Smooth muscle cell (in vitro differentiated cells): ENCODE data around the gene UGT1A8. TPM values are rescaled to one million over a fixed set of nuclear protein-coding genes. Genes with fewer than 3 reads are reported as not detected.

ENCODE experiments used
- DNase-seq: peaks from one replicate; lab custom pipeline; 2025; ENCODE audit not compliant: unreplicated experiment; lab: John Stamatoyannopoulos, UW
- H2AFZ ChIP-seq: fragments of 200-600 bp; sonication (generic); 2 replicates; pipeline ENCODE4 v1.6.0; 2016; ENCODE audit warnings: antibody characterized with exemption, low read depth, mild to moderate bottlenecking
- H3F3A ChIP-seq: fragments of 200-600 bp; sonication (generic); 2 replicates; pipeline ENCODE4 v1.6.0; 2017; ENCODE audit warnings: antibody characterized with exemption, low read depth
- H3K27ac ChIP-seq: fragments of 200-600 bp; sonication (generic); 2 replicates; pipeline ENCODE4 v1.5.1; 2016; ENCODE audit warnings: low read depth, mild to moderate bottlenecking
- H3K27me3 ChIP-seq: fragments of 200-600 bp; sonication (generic); 2 replicates; pipeline ENCODE4 v1.6.1; 2016; ENCODE audit warnings: low read depth, mild to moderate bottlenecking
- H3K36me3 ChIP-seq: fragments of 200-600 bp; sonication (generic); 2 replicates; pipeline ENCODE4 v1.5.1; 2016; ENCODE audit warnings: low read depth
- H3K4me1 ChIP-seq: fragments of 200-600 bp; sonication (generic); 2 replicates; pipeline ENCODE4 v1.5.1; 2016; ENCODE audit warnings: low read depth
- H3K4me2 ChIP-seq: fragments of 200-600 bp; sonication (generic); 2 replicates; pipeline ENCODE4 v1.6.0; 2016; ENCODE audit warnings: mild to moderate bottlenecking
- H3K4me3 ChIP-seq: fragments of 200-600 bp; sonication (generic); 2 replicates; pipeline ENCODE4 v1.5.1; 2016; ENCODE audit warnings: mild to moderate bottlenecking
- H3K79me2 ChIP-seq: fragments of 200-600 bp; sonication (generic); 2 replicates; pipeline ENCODE4 v1.6.0; 2016; ENCODE audit warnings: low read depth, mild to moderate bottlenecking
- H3K9ac ChIP-seq: fragments of 200-600 bp; sonication (generic); 2 replicates; pipeline ENCODE4 v1.6.0; 2016; ENCODE audit warnings: low read depth
- H3K9me3 ChIP-seq: fragments of 200-600 bp; sonication (generic); replicated peaks from 2 replicates; pipeline ENCODE4 v1.5.1; 2016; ENCODE audit warnings: low read depth
- H4K20me1 ChIP-seq: fragments of 200-600 bp; sonication (generic); 2 replicates; pipeline ENCODE4 v1.6.0; 2016; ENCODE audit warnings: low read depth
- CTCF ChIP-seq: fragments of 200-600 bp; sonication (generic); IDR thresholded peaks from 2 replicates; pipeline ENCODE4 v1.5.1; 2017; ENCODE audit warnings: borderline replicate concordance, mild to moderate bottlenecking, antibody characterized with exemption; ENCODE audit not compliant: insufficient read depth, poor library complexity, severe bottlenecking
- WGBS: methylation state at CpG from one replicate; pipeline ENCODE4 v1.1.7; 2016; ENCODE audit warnings: low lambda C conversion rate; 5-methylcytosine and 5-hydroxymethylcytosine counted together
- polyA plus RNA-seq: library from polyadenylated mRNA; unstranded; fragments of >200 nt; fragmentation: Nextera tagmentation; extraction: Ambion mirVana; gene quantifications from 2 replicates; pipeline ENCODE4 v1.2.1, GENCODE V29; 2016
- total RNA-seq: library from RNA; depleted of rRNA; stranded (reverse); fragments of >200 nt; gene quantifications from 2 replicates; pipeline ENCODE4 v1.2.3, GENCODE V29; 2014

The UGT1A8 gene
- total and polyA plus RNA-seq, 2 experiments from 2014 or later: not detected

- no peak overlapping the region for H3K4me2 ChIP-seq
- 97% methylated on average over 1 of the region's 1 CpG for WGBS
- no peak for DNase-seq
- H3K4me1 ChIP-seq: no peaks in the 10 kb centered on the region
- H3K27me3 ChIP-seq: no peaks in the 10 kb centered on the region
- H3K9ac ChIP-seq: no peak overlapping the region
- no peak overlapping the region for H3K27ac ChIP-seq
- no peaks in the 10 kb centered on the region for H3K36me3 ChIP-seq
- TF ChIP-seq CTCF: no peak
- no peaks in the 10 kb centered on the region for H4K20me1 ChIP-seq
- no peaks in the 10 kb centered on the region for H3K9me3 ChIP-seq
- H3F3A ChIP-seq: no peaks in the 10 kb centered on the region
- H3K79me2 ChIP-seq: no peaks in the 10 kb centered on the region
- H2AFZ ChIP-seq: peak overlapping the region; percentile 16
- no peak overlapping the region for H3K4me3 ChIP-seq
Measured at GRCh38 chr2:233597522-233597921, 19.9 kb upstream of the UGT1A8 start.

- Histone ChIP-seq H4K20me1 (no peaks in the 10 kb centered on the region), H3F3A (no peaks in the 10 kb centered on the region), H3K79me2 (no peaks in the 10 kb centered on the region), H3K36me3 (no peaks in the 10 kb centered on the region), H2AFZ (no peak overlapping the region), H3K4me2 (peak overlapping the region; percentile 28), H3K9me3 (no peaks in the 10 kb centered on the region), H3K4me3 (no peak overlapping the region), H3K9ac (no peak overlapping the region), H3K4me1 (no peaks in the 10 kb centered on the region), H3K27ac (no peak overlapping the region), H3K27me3 (no peaks in the 10 kb centered on the region)
- TF ChIP-seq CTCF: no peak
- no peak for DNase-seq
- 78% methylated on average over 3 of the region's 3 CpGs for WGBS
Measured at GRCh38 chr2:233598952-233599351, 18.5 kb upstream of the UGT1A8 start.

GRCh38 chr2:233600386-233600785, 17.0 kb upstream of the UGT1A8 start:
- H3K9ac ChIP-seq: no peak overlapping the region
- no peaks in the 10 kb centered on the region for H3K79me2 ChIP-seq
- H3K27me3 ChIP-seq: no peaks in the 10 kb centered on the region
- no peak for TF ChIP-seq CTCF
- no peak overlapping the region for H3K4me2 ChIP-seq
- no peaks in the 10 kb centered on the region for H3F3A ChIP-seq
- H3K9me3 ChIP-seq: no peaks in the 10 kb centered on the region
- WGBS: 52% methylated on average over 2 of the region's 2 CpGs
- no peak for DNase-seq
- no peaks in the 10 kb centered on the region for H3K4me1 ChIP-seq
- H4K20me1 ChIP-seq: no peaks in the 10 kb centered on the region
- no peak overlapping the region for H2AFZ ChIP-seq
- no peaks in the 10 kb centered on the region for H3K36me3 ChIP-seq
- H3K4me3 ChIP-seq: no peak overlapping the region
- H3K27ac ChIP-seq: no peak overlapping the region

GRCh38 chr2:233602076-233602475, 15.4 kb upstream of the UGT1A8 start:
- no peaks in the 10 kb centered on the region for H4K20me1 ChIP-seq
- 86% methylated on average over 1 of the region's 1 CpG for WGBS
- no peak overlapping the region for H3K9ac ChIP-seq
- no peaks in the 10 kb centered on the region for H3K4me1 ChIP-seq
- H2AFZ ChIP-seq: no peak overlapping the region
- no peaks in the 10 kb centered on the region for H3F3A ChIP-seq
- no peaks in the 10 kb centered on the region for H3K79me2 ChIP-seq
- no peak overlapping the region for H3K27ac ChIP-seq
- no peaks in the 10 kb centered on the region for H3K27me3 ChIP-seq
- no peak overlapping the region for H3K4me2 ChIP-seq
- TF ChIP-seq CTCF: no peak
- H3K9me3 ChIP-seq: no peaks in the 10 kb centered on the region
- DNase-seq: no peak
- H3K4me3 ChIP-seq: no peak overlapping the region
- H3K36me3 ChIP-seq: no peaks in the 10 kb centered on the region
